ENCODE measurements around the gene KCNMA1.

GRCh38 chr10:77494756-77495541, 142.7 kb downstream of the KCNMA1 start:
- TF ChIP-seq SIN3A (IDR thresholded peaks at IDR 0.05; ENCODE audit: low read depth, low read length) (no peak), RAD21 (IDR thresholded peaks at IDR 0.05; ENCODE audit: insufficient read depth, low read depth, low read length) (no peak), POLR2A (IDR thresholded peaks at IDR 0.05; ENCODE audit: low read depth, low read length) (no peak), CREB1 (IDR thresholded peaks at IDR 0.05; ENCODE audit: low read depth) (no peak), EZH2 (IDR thresholded peaks at IDR 0.05; ENCODE audit: borderline replicate concordance, control insufficient read depth, low read depth, low read length) (no peak), CHD1 (IDR thresholded peaks at IDR 0.05; ENCODE audit: low read depth, low read length) (no peak), ZNF592 (IDR thresholded peaks at IDR 0.05) (no peak), ETV6 (conservative IDR thresholded peaks at IDR 0.05 in 1 of 2, IDR thresholded peaks at IDR 0.05 in 1 of 2; ENCODE audit: borderline replicate concordance in 1 of 2, low read depth in 1 of 2) (no peak), CTCF (IDR thresholded peaks at IDR 0.05 in 2 of 3, conservative IDR thresholded peaks at IDR 0.05 in 1 of 3; ENCODE audit: control insufficient read depth in 2 of 3, extremely low read depth in 1 of 3, insufficient read depth in 1 of 3, low read depth in 3 of 3, low read length in 3 of 3) (no peak), SMAD1 (IDR thresholded peaks at IDR 0.05; ENCODE audit: low read depth, partially characterized antibody) (no peak)
